GM18499 (cell line): ENCODE results near the gene FUBP3.

Experiments used
- ATAC-seq: cut with Tn5 transposase; IDR thresholded peaks from one replicate; pipeline ENCODE4 v1.9.1; 2021; ENCODE audit warnings: moderate number of reproducible peaks; ENCODE audit not compliant: insufficient read depth, unreplicated experiment

Gene FUBP3

DNA sequence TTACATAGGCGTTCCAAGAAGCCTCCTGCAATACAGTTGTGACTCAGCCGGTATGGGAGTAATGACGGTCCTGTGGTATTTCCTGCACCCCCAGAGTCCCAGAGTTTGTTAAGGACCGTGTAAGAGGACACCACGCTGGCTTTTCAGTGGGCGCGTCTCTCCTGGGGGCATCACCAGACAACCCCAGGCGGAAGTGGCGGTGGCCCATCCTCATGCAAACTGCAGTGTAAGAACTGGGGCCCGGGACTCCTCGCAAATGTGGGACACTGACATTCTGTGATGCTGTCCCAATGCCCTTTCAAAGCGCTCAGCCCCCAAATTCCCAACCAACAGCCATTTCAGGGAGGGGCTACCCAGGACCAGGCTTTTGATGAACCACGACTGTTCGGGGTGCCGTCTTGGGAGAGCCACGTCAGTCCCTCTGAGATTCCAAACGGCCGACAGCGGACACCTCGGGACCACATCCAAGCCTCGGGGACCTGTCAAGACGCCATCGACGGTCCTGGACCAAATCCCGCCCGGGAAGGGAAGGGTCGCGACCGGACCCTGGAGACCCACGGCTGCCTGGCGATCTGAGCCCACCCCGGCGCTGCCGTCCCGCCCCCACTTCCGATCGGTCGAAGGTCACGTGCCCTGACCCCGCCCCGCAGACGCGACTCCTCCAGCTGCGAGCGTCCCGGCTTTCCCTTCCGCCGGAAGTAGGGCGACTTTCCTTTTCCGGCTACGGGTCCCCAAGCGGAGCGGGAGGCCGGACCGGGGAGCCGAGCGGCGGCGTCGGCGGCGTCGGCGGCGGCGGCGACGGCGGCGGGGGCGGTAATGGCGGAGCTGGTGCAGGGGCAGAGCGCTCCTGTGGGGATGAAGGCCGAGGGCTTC, at the start of gene FUBP3:
FUBP3 (plus strand) TSS at position 713 of the 873 bp plus-strand sequence; CDS start at position 817, 104 bp downstream.
- ATAC-seq: peak; percentile 57

DNA sequence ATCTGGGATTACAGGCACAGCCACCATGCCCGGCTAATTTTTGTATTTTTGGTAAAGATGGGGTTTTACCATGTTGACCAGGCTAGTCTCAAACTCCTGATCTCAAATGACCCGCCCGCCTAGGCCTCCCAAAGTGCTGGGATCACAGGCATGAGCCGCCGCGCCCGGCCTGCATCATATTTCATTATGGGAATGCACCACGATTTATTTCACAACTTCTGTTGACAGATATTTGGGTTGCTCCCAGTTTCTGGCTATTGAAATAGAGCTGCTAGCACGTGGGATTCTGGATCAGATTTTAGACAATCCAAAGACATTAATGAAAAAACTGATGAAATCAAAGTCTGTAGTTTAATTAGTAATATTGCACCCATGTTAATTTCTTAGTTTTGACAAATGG, 48.4 kb upstream of the FUBP3 start:
- no peak for ATAC-seq

DNA sequence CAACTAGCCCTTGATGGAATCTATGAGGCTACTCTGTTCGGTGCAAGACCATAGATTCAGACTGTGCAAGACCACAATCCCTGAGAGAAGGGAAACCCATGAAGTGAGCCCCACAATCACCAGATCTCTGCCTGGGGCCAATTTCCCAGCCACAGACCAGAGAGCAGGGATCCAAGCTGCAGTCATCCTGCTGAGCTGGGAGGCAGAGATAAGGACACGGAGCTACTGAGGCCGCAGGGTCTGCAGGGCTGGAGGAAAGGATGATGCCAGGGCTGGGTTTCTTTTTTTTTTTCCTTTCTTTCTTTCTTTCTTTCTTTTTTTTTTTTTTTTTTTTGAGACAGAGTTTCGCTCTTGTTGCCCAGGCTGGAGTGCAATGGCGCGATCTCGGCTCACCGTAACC, 47.7 kb upstream of the FUBP3 start:
- no peak for ATAC-seq

GRCh38 chr9:130532426-130533080, 46.8 kb upstream of the FUBP3 start:
- ATAC-seq: no peak

- ATAC-seq: no peak
Measured at GRCh38 chr9:130535818-130536521, 43.4 kb upstream of the FUBP3 start.

DNA sequence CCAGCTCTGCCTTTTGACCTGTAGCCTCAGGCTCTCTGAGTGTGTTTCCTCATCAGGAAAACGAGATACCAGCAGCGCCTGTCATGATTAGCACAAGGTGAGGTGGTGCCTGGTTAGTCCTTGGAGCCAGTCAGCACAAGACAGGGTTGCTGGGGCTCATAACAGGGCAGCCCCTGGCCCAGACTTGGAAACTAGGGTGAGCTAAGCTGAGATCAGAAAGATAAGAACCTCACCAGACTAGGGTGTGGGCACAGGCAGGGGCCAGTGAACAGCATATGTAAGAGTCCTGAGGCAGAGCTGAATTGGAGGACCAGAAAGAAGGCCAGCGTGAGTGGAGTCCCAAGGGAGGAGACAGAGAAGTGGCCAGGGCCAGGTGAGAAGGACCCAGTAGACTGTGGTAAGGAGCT, 42.7 kb upstream of the FUBP3 start:
- no peak for ATAC-seq

GRCh38 chr9:130537346-130538050, 41.9 kb upstream of the FUBP3 start:
- ATAC-seq: no peak

DNA sequence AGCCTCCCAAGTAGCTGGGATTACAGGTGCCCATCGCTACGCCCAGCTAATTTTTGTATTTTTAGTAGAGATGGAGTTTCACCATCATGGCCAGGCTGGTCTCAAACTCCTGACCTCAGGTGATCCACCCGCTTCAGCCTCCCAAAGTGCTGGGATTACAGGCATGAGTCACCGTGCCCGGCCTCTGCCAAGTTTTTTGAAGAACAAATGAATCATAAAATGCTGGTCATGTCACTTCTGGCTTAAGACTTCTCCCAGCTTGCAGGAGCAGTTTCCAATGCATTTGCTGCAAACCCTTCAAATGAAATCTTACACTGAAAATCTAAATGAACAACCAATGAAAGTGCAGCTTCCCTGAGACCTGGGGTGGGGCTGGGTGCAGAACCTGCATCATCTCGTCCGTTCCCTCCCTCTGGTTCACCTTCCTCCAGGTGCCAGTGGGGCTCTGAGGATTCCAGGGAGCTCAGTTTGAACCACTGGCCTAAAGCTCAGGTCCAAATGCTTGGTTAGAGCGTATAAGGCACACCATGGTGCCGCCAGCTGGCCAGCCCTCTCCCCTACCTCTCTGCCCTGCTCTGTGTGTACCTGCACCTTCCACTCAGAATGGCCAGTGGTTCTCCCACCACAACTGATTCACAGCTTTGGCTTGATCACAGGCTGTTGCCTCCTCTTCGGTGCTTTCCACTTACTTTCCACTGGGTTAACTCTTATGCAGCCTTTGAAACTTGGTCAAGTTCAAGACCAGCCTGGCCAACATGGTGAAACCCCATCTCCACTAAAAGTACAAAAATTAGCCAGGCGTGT, 39.8 kb upstream of the FUBP3 start:
- no peak for ATAC-seq

DNA sequence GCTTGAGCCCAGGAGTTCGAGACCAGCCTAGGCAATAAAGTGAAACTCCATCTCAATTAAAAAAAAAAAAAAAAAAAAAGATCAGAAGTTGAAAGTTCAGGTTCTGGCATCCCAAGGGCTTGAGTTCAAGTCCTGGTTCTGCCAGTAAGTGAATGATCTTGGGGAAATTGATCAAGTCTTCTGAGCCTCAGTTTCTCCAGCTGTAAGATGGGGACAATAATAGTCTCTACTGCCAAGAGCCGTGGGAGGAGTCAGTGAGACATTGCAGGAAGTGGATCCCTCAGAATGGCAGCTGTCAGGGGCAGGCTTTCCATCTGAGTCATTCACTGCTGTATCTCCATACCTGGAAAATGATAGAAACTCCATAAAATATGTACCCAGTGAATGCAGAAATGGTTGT, 37.8 kb upstream of the FUBP3 start:
- ATAC-seq: no peak

DNA sequence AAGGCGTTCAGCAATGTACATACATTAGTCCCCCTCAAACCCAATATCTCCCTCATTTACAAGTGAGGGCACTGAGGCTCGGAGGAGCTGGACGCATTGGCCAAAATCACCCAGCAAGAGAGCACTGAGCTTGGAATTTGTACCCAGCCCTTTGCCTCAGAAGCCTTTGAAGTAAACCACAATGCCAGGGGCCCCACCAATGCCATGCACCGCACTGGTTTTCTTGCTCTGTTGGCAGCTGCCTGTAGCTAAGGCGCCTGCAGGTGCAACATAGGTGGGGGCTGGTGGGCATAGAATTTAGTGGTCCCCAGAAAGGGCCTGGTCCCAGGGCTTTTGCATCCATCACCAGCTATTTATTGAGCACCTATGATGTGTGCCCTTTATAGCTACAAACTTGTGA, 37.3 kb upstream of the FUBP3 start:
- no peak for ATAC-seq

- ATAC-seq: no peak
Measured at GRCh38 chr9:130542457-130543228, 36.7 kb upstream of the FUBP3 start.

- no peak for ATAC-seq
Measured at GRCh38 chr9:130543368-130543767, 36.0 kb upstream of the FUBP3 start.

DNA sequence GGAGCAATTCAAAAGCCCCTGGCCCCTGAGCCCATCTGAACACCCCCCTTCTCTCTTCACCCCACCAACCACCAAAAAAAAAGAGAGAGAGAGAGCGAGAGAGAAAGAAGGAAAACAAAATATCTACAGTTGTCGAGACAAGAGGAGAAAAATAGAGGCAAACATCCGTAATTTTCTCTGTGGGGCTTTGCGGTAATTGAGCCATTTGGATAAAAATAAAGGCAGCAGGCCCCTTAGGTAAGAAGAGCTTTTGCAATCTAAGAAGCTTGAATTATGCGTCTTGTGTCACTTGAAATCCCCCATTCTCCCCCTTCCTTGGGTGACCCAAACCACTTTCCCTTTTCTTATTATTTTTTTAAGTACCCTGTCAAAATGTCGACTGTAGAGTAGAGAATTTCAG, 35.5 kb upstream of the FUBP3 start:
- no peak for ATAC-seq

DNA sequence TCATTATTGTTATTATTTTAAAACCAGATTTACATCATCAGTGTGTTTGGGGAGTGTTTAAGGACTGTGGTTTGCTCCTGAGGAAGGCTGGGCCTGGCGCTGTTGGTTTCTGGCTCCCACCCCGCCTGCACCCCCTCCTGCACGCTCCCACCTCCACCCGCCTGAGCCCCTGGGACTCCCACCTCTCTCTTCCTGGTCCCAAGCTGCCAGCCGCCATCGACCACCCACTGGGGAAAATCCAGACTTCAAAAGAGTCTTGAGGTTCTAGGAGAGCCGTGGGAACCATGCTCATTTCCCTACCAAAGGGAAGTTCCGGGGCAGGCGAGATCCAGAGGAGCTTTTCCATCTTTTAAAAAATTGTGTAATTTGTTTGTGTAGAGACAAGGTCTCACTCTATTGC, 35.0 kb upstream of the FUBP3 start:
- no peak for ATAC-seq

DNA sequence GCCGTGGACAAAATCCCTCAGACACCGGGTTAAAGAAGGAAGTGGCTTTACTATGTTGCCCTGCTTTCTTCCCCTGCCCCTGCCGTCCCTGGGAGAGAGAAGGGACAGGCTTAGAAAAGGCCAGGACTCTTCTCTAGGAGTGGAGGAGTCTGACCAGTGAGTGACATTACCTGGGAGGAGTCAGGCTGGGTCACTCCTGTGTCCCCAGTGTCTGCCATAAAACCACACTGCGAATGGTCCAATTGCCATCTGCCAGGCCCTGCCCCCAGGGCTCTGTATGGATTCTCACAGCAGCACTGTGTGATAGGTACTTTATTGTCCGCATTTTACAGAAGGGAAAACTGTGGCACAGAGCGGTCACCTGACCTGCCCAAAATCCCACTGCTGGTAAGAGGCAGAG, 31.3 kb upstream of the FUBP3 start:
- no peak for ATAC-seq

DNA sequence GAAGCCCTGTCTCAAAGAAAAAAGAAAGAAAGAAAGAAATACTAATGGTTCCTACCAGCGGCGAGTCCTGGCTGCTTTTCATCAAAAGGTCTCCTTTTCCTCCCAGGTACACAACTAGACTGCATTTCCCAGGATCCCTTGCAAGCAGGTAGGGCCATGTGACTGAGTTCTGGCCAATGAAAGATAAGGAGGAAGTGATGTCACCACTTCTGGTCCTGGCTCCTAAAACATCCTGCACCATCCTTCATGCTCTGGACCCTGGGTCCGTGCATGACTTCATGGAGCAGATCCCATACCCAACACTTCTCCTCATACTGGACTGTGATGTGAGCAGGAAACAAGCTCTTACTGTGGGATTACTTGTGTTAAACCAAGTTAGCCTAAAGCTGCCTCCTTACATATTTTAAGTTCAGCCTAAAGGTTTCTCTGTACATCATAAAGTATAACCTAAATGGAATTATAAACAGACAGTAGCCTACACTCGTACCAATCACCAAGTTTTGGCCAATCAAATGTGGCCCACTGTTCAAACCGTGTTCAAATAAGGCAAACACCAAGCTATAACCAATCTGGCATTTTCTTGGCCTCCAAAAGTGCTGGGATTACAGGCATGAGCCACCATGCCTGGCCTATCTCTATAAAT, 30.2 kb upstream of the FUBP3 start:
- no peak for ATAC-seq

DNA sequence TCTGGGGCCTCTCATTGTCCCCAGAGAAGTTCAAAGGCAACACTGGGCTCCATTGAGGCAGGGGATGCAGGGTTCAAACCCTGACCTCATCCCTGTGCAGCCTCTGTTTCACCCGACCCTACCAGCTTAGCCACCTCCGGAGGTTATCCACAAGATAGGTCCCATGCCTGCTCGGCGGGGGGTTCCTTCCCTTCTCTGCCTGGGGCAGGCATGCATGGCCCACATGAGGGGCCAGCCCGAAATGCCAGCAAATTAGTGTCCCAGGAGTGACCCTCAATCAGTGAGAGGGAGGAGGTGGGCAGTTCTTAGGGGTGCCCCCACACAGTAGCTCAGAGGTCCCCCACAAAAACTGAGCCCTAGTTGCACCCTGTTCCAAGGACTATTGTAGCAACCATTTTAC, 24.8 kb upstream of the FUBP3 start:
- no peak for ATAC-seq

GRCh38 chr9:130555061-130555460, 24.3 kb upstream of the FUBP3 start:
- no peak for ATAC-seq

GRCh38 chr9:130555968-130556367, 23.4 kb upstream of the FUBP3 start:
- no peak for ATAC-seq
